ENCODE results near the gene THYN1.

- TF ChIP-seq CTCF (IDR thresholded peaks at IDR 0.05; ENCODE audit: low read depth, low read length) (no peak), EZH2phosphoT487 (IDR thresholded peaks at IDR 0.05; ENCODE audit: low read depth) (no peak)
Measured at GRCh38 chr11:134289789-134290188, 36.6 kb upstream of the THYN1 start.
